ENCODE results near the gene RIPOR3.

- TF ChIP-seq JUND (IDR thresholded peaks at IDR 0.05) (no peak), FOXA1 (IDR thresholded peaks at IDR 0.05) (no peak), EGR1 (IDR thresholded peaks at IDR 0.05; ENCODE audit: low read depth in 2 of 2) (no peak), RAD21 (IDR thresholded peaks at IDR 0.05) (no peak), REST (IDR thresholded peaks at IDR 0.05) (no peak), ATF3 (IDR thresholded peaks at IDR 0.05) (no peak), RXRA (IDR thresholded peaks at IDR 0.05) (no peak), YY1 (IDR thresholded peaks at IDR 0.05) (peak; percentile 1)
- TF ChIP-seq, protein P1, sequence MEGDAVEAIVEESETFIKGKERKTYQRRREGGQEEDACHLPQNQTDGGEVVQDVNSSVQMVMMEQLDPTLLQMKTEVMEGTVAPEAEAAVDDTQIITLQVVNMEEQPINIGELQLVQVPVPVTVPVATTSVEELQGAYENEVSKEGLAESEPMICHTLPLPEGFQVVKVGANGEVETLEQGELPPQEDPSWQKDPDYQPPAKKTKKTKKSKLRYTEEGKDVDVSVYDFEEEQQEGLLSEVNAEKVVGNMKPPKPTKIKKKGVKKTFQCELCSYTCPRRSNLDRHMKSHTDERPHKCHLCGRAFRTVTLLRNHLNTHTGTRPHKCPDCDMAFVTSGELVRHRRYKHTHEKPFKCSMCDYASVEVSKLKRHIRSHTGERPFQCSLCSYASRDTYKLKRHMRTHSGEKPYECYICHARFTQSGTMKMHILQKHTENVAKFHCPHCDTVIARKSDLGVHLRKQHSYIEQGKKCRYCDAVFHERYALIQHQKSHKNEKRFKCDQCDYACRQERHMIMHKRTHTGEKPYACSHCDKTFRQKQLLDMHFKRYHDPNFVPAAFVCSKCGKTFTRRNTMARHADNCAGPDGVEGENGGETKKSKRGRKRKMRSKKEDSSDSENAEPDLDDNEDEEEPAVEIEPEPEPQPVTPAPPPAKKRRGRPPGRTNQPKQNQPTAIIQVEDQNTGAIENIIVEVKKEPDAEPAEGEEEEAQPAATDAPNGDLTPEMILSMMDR (IDR thresholded peaks at IDR 0.05; ENCODE audit: low read depth, low read length, missing input control) = no peak
Measured at GRCh38 chr20:50729901-50730764, 38.8 kb upstream of the RIPOR3 start.

Data from liver (tissue), 3 donors.